ENCODE measurements around the gene CDC42BPB. TPM values are rescaled to one million over a fixed set of nuclear protein-coding genes. Genes with fewer than 3 reads are reported as not detected.

Gene CDC42BPB
- total and polyA plus RNA-seq, 12 donors = 29.6 to 83.6 (median 69.3) TPM

GRCh38 chr14:103030741-103031565 lies 26.4 kb downstream of the CDC42BPB start:
- Histone ChIP-seq H3K4me3 (no peak overlapping the region), H3K4me1 (peaks cover 0 to 53% (median 24%) of the 10 kb centered on the region in 9 donors), H3K27ac (peak overlapping the region in 1 of 10 donors; percentile 6), H3K9me3 (peaks cover 0 to 3% (median 0%) of the 10 kb centered on the region in 11 donors), H3K36me3 (no peaks in the 10 kb centered on the region), H3K27me3 (no peaks in the 10 kb centered on the region)
- TF ChIP-seq CTCF (IDR thresholded peaks at IDR 0.05) = no peak
- no peak for DNase-seq
- ATAC-seq = peak in 2 of 8 donors; percentile 39 to 63
- intact Hi-C loops (cut with DNase I) = no loop called here
- 73 to 78% methylated on average over 13 of the region's 13 CpGs for WGBS, 2 donors

GRCh38 chr14:103029936-103030335 lies 27.4 kb downstream of the CDC42BPB start:
- Histone ChIP-seq H3K9me3 (peaks cover 0 to 7% (median 0%) of the 10 kb centered on the region in 11 donors), H3K4me3 (no peak overlapping the region), H3K27ac (no peak overlapping the region), H3K36me3 (no peaks in the 10 kb centered on the region), H3K4me1 (peaks cover 0 to 58% (median 31%) of the 10 kb centered on the region in 9 donors), H3K27me3 (no peaks in the 10 kb centered on the region)
- 96% methylated on average over 9 of the region's 9 CpGs for WGBS, 2 donors
- no peak for DNase-seq
- ATAC-seq = peak in 1 of 8 donors; percentile 43
- intact Hi-C loops (cut with DNase I) = no loop called here
- no peak for TF ChIP-seq CTCF (IDR thresholded peaks at IDR 0.05)

GRCh38 chr14:103028772-103029171 lies 28.6 kb downstream of the CDC42BPB start:
- Histone ChIP-seq H3K27me3 (no peaks in the 10 kb centered on the region), H3K9me3 (peaks cover 0 to 7% (median 0%) of the 10 kb centered on the region in 11 donors), H3K27ac (no peak overlapping the region), H3K36me3 (no peaks in the 10 kb centered on the region), H3K4me1 (peaks cover 0 to 60% (median 36%) of the 10 kb centered on the region in 9 donors), H3K4me3 (no peak overlapping the region)
- DNase-seq (no peak), ATAC-seq (no peak)
- TF ChIP-seq CTCF (IDR thresholded peaks at IDR 0.05) = no peak
- intact Hi-C loops (cut with DNase I) = no loop called here

GRCh38 chr14:103028161-103028767 lies 29.1 kb downstream of the CDC42BPB start:
- Histone ChIP-seq H3K27me3 (no peaks in the 10 kb centered on the region), H3K9me3 (peaks cover 0 to 7% (median 0%) of the 10 kb centered on the region in 11 donors), H3K27ac (no peak overlapping the region), H3K36me3 (no peaks in the 10 kb centered on the region), H3K4me3 (no peak overlapping the region), H3K4me1 (peaks cover 0 to 60% (median 37%) of the 10 kb centered on the region in 9 donors)
- WGBS, 2 donors = 81 to 89% methylated on average over 11 of the region's 11 CpGs
- DNase-seq = no peak
- no peak for TF ChIP-seq CTCF (IDR thresholded peaks at IDR 0.05)
- ATAC-seq = peak in 1 of 8 donors; percentile 9
- intact Hi-C loops (cut with DNase I) = no loop called here
